ENCODE measurements around the gene ZNF789. TPM values are rescaled to one million over a fixed set of nuclear protein-coding genes. Genes with fewer than 3 reads are reported as not detected.

ZNF789 gene
- total RNA-seq, 1 experiment from 2014 or later: 15.1 TPM

- H4K91ac ChIP-seq (ENCODE audit: insufficient read length, low read depth, low read length): no peak overlapping the region
- no peak overlapping the region for H4K5ac ChIP-seq (ENCODE audit: insufficient read length, low read depth, low read length)
- no peak overlapping the region for H3K4me2 ChIP-seq (ENCODE audit: insufficient read depth, insufficient read length, low read length)
- H3K9ac ChIP-seq (ENCODE audit: extremely low read depth, insufficient read length, low read length): no peak overlapping the region
- H2BK12ac ChIP-seq (ENCODE audit: insufficient read length, low read depth, low read length): no peak overlapping the region
- Mint-ChIP-seq H3K27me3 (ENCODE audit: low read depth) (no peaks in the 10 kb centered on the region), H3K4me3 (no peak overlapping the region), H3K9me3 (no peaks in the 10 kb centered on the region), H3K4me1 (no peaks in the 10 kb centered on the region), H3K36me3 (ENCODE audit: insufficient read depth in 1 of 3, low read depth in 3 of 3) (peaks cover 30 to 53% (median 45%) of the 10 kb centered on the region in 3 experiments), H3K27ac (no peak overlapping the region)
- no peaks in the 10 kb centered on the region for H3K9me3 ChIP-seq (ENCODE audit: control insufficient read depth, low read depth, low read length)
- H3K4ac ChIP-seq (ENCODE audit: low read depth, low read length): no peak overlapping the region
- H3K56ac ChIP-seq (ENCODE audit: insufficient read length, low read depth, low read length): no peak overlapping the region
- H3T11ph ChIP-seq (ENCODE audit: low read length): no peak overlapping the region
- no peaks in the 10 kb centered on the region for H3K4me1 ChIP-seq (ENCODE audit: insufficient read depth, low read length)
- no peak overlapping the region for H2BK5ac ChIP-seq (ENCODE audit: insufficient read length, low read length)
- no peak overlapping the region for H4K8ac ChIP-seq (replicated peaks; ENCODE audit: insufficient read length, low read depth, low read length)
- no peaks in the 10 kb centered on the region for H4K20me1 ChIP-seq (ENCODE audit: control insufficient read depth, insufficient read depth, insufficient read length)
- H2BK20ac ChIP-seq (ENCODE audit: low read depth, low read length, poor library complexity, severe bottlenecking): no peak overlapping the region
- no peak overlapping the region for H3K27ac ChIP-seq (ENCODE audit: insufficient read length, low read depth, low read length)
- no peak for DNase-seq
- no peak overlapping the region for H2BK15ac ChIP-seq (ENCODE audit: low read depth, low read length)
- no peak for TF ChIP-seq CTCF (conservative IDR thresholded peaks at IDR 0.05)
- H2AFZ ChIP-seq (ENCODE audit: low read length): no peak overlapping the region
- no peaks in the 10 kb centered on the region for H3K23me2 ChIP-seq (ENCODE audit: insufficient read length, low read depth, low read length, poor library complexity, severe bottlenecking)
- no peak overlapping the region for H3K23ac ChIP-seq (ENCODE audit: insufficient read length, low read depth, low read length)
- H3K79me1 ChIP-seq (ENCODE audit: insufficient read depth, low read depth, low read length, poor library complexity, severe bottlenecking): no peaks in the 10 kb centered on the region
- H2AK5ac ChIP-seq (ENCODE audit: insufficient read length, low read length): no peak overlapping the region
- WGBS (ENCODE audit: extremely low coverage, insufficient read length, low lambda C conversion rate): no CpG with 5 or more reads among the region's 3 CpGs
- no peak overlapping the region for H2BK120ac ChIP-seq (ENCODE audit: low read depth, low read length, poor library complexity, severe bottlenecking)
- H3K14ac ChIP-seq (ENCODE audit: insufficient read depth, low read length): no peak overlapping the region
- H3K79me2 ChIP-seq (ENCODE audit: insufficient read depth, low read length): no peaks in the 10 kb centered on the region
- H3K18ac ChIP-seq (ENCODE audit: insufficient read length, low read depth, low read length): no peak overlapping the region
- H3K27me3 ChIP-seq (ENCODE audit: insufficient read depth, low read length): no peaks in the 10 kb centered on the region
Observed at GRCh38 chr7:99521399-99521798, 48.7 kb downstream of the ZNF789 start.

Measured in H9 (cell line).